Natural killer cell (primary cell): ENCODE results near the gene VSTM2B. TPM values are rescaled to one million over a fixed set of nuclear protein-coding genes. Genes with fewer than 3 reads are reported as not detected.

ENCODE experiments used
- ATAC-seq, 3 donors: fragments of 150-1000 bp in 2 of 3; fragments of 200-7000 bp in 1 of 3; cut with Tn5 transposase; 1 replicate in 1 of 3; 2 replicates in 2 of 3; pipeline ENCODE4 v1.10.0; 2021; ENCODE audit warnings: mild to moderate bottlenecking in 2 of 3, moderate library complexity in 2 of 3
- DNase-seq, 2 donors: peaks; one replicate each; pipeline versions ENCODE4 v3.0.0 to v3.0.0-alpha.2; 2013 to 2021; ENCODE audit warnings: mixed read lengths in 1 of 2
- H3K27ac ChIP-seq: one replicate; pipeline ENCODE4 v1.5.1; 2013; ENCODE audit warnings: mild to moderate bottlenecking, low read length
- H3K27me3 ChIP-seq: one replicate; pipeline ENCODE4 v1.6.1; 2013; ENCODE audit warnings: low read length; ENCODE audit not compliant: control insufficient read depth, insufficient read depth
- H3K36me3 ChIP-seq: one replicate; pipeline ENCODE4 v1.6.1; 2013; ENCODE audit warnings: low read length; ENCODE audit not compliant: control insufficient read depth, insufficient read depth
- H3K4me1 ChIP-seq: one replicate; pipeline ENCODE4 v1.6.1; 2013; ENCODE audit warnings: low read length; ENCODE audit not compliant: control insufficient read depth, insufficient read depth
- H3K4me3 ChIP-seq: one replicate; pipeline ENCODE4 v1.5.1; 2013; ENCODE audit warnings: low read length
- H3K9me3 ChIP-seq: one replicate; pipeline ENCODE4 v1.6.1; 2013; ENCODE audit warnings: low read length; ENCODE audit not compliant: control insufficient read depth, insufficient read depth
- H3K27ac Mint-ChIP-seq, 2 donors: one replicate each; pipeline ENCODE4 v1.8.0; 2022; ENCODE audit warnings: mild to moderate bottlenecking in 2 of 2, mixed read lengths in 2 of 2, moderate library complexity in 1 of 2
- H3K27me3 Mint-ChIP-seq, 2 donors: one replicate each; pipeline ENCODE4 v1.8.0; 2022; ENCODE audit warnings: low read depth in 2 of 2, mixed read lengths in 2 of 2
- H3K36me3 Mint-ChIP-seq: one replicate; pipeline ENCODE4 v1.8.0; 2022; ENCODE audit warnings: mixed read lengths
- H3K4me1 Mint-ChIP-seq, 2 donors: one replicate each; pipeline ENCODE4 v1.8.0; 2022; ENCODE audit warnings: mixed read lengths in 2 of 2
- H3K4me3 Mint-ChIP-seq: one replicate; pipeline ENCODE4 v1.8.0; 2022; ENCODE audit warnings: mild to moderate bottlenecking, moderate library complexity, mixed read lengths
- H3K9me3 Mint-ChIP-seq, 2 donors: one replicate each; pipeline ENCODE4 v1.8.0; 2022; ENCODE audit warnings: mixed read lengths in 2 of 2
- CTCF ChIP-seq: fragments of 200-600 bp; IDR thresholded peaks from one replicate; pipeline ENCODE4 v1.8.0; 2022; ENCODE audit warnings: antibody characterized with exemption
- WGBS: methylation state at CpG from one replicate; pipeline ENCODE4 v1.1.7; 2013; ENCODE audit warnings: missing lambda C conversion rate; ENCODE audit not compliant: insufficient coverage; 5-methylcytosine and 5-hydroxymethylcytosine counted together
- intact Hi-C: fragments of 100-400 bp; cut with micrococcal nuclease; formaldehyde crosslinking; loops from one replicate; pipeline ENCODE4 v1.14.2; 2022
- total RNA-seq, 4 donors: library from RNA; stranded (reverse); fragments of 120-200 nt in 1 of 4; gene quantifications; one replicate each; pipeline versions ENCODE4 v1.2.3 to v1.2.4, GENCODE V29; 2013 to 2022

Gene VSTM2B
- total RNA-seq, 3 donors from 2014 or later (not counting 1 experiment from before 2014, with no cell fraction given), result not detected

- Histone ChIP-seq H3K36me3 (no peaks in the 10 kb centered on the region), H3K4me1 (no peaks in the 10 kb centered on the region), H3K9me3 (no peaks in the 10 kb centered on the region), H3K4me3 (no peak overlapping the region), H3K27me3 (no peaks in the 10 kb centered on the region), H3K27ac (no peak overlapping the region)
- ATAC-seq (no peak), DNase-seq (no peak)
- Mint-ChIP-seq H3K27me3 (peaks cover 14 to 25% of the 10 kb centered on the region in 2 donors), H3K27ac (no peak overlapping the region), H3K36me3 (no peaks in the 10 kb centered on the region), H3K4me3 (no peak overlapping the region), H3K9me3 (no peaks in the 10 kb centered on the region), H3K4me1 (no peaks in the 10 kb centered on the region)
- WGBS, result 71% methylated on average over 1 of the region's 1 CpG
- intact Hi-C loops, result no loop called here
- no peak for TF ChIP-seq CTCF
These were observed 17.6 kb upstream of the VSTM2B start for GRCh38 chr19:29508181-29508580.

DNA sequence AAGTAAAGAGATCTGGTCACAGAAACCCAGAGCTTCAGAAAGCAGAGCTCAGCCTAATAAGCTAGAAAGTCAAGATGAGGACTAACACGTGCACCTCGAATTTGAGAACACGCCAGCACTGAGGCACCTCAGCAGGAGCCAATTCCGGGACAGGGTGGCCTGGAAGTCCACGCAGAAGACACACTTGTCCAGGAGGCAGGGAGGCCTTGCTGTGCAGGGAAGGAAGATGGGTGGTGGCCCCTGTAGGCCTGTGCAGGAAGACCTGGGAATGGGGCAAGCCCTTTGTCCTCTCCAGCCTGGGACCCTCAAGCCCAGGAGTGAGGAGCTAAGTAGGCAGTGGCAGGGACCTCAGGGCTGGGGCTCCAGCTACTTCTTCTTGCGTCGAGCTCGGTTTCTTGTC is 16.3 kb upstream of the VSTM2B start:
- Histone ChIP-seq H3K27ac (no peak overlapping the region), H3K27me3 (no peaks in the 10 kb centered on the region), H3K9me3 (no peaks in the 10 kb centered on the region), H3K4me1 (no peaks in the 10 kb centered on the region), H3K36me3 (no peaks in the 10 kb centered on the region), H3K4me3 (no peak overlapping the region)
- TF ChIP-seq CTCF, result no peak
- Mint-ChIP-seq H3K27ac (no peak overlapping the region), H3K4me3 (no peak overlapping the region), H3K4me1 (no peaks in the 10 kb centered on the region), H3K27me3 (peaks cover 14 to 25% of the 10 kb centered on the region in 2 donors), H3K36me3 (no peaks in the 10 kb centered on the region), H3K9me3 (no peaks in the 10 kb centered on the region)
- intact Hi-C loops, result no loop called here
- ATAC-seq (no peak), DNase-seq (no peak)
- 86% methylated on average over 8 of the region's 8 CpGs for WGBS

DNA sequence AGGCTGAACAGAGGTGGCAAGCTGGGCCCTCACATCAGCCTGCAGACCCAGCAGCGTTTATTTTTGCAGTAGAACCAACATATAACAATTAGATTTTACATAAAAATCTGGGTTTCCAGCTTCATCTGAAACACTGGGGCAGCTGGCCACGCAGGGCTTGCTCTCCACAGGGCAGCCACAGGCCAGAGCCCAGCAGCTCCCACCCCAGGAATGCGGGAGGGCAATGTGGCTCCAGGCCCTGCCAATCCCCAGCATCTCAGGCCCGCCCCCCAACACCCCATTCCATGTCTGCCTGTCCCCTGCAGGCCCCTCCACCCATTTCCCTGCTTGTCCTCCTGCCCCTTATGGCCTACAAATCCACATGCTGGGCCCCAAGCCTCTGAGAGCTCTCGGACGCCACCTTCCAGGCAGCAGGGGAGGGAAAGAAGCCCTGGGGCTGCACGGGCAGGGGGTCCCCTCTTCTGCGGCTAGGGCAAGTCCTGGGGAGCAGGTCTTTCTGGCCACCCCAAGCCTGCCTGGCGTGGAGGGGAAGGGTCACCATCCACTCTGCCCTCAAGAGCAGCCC is 15.0 kb upstream of the VSTM2B start:
- ATAC-seq (no peak), DNase-seq (no peak)
- H3K36me3 Mint-ChIP-seq, result no peaks in the 10 kb centered on the region
- no peak overlapping the region for H3K27ac Mint-ChIP-seq
- no peak for TF ChIP-seq CTCF
- H3K9me3 Mint-ChIP-seq, result no peaks in the 10 kb centered on the region
- H3K9me3 ChIP-seq, result no peaks in the 10 kb centered on the region
- intact Hi-C loops, result no loop called here
- H3K4me3 Mint-ChIP-seq, result no peak overlapping the region
- H3K4me3 ChIP-seq, result no peak overlapping the region
- H3K27me3 Mint-ChIP-seq, result peaks cover 14 to 25% of the 10 kb centered on the region in 2 donors
- H3K4me1 ChIP-seq, result no peaks in the 10 kb centered on the region
- no peaks in the 10 kb centered on the region for H3K36me3 ChIP-seq
- no peaks in the 10 kb centered on the region for H3K27me3 ChIP-seq
- WGBS, result 72% methylated on average over 9 of the region's 9 CpGs
- no peak overlapping the region for H3K27ac ChIP-seq
- H3K4me1 Mint-ChIP-seq, result no peaks in the 10 kb centered on the region

- Histone ChIP-seq H3K36me3 (no peaks in the 10 kb centered on the region), H3K9me3 (no peaks in the 10 kb centered on the region), H3K4me3 (no peak overlapping the region), H3K27ac (no peak overlapping the region), H3K27me3 (no peaks in the 10 kb centered on the region), H3K4me1 (no peaks in the 10 kb centered on the region)
- H3K4me1 Mint-ChIP-seq, result no peaks in the 10 kb centered on the region
- H3K36me3 Mint-ChIP-seq, result no peaks in the 10 kb centered on the region
- H3K9me3 Mint-ChIP-seq, result no peaks in the 10 kb centered on the region
- H3K27ac Mint-ChIP-seq, result no peak overlapping the region
- no peak for DNase-seq
- WGBS, result 74% methylated on average over 3 of the region's 3 CpGs
- no peak for TF ChIP-seq CTCF
- no peak for ATAC-seq
- intact Hi-C loops, result no loop called here
- peaks cover 14 to 25% of the 10 kb centered on the region in 2 donors for H3K27me3 Mint-ChIP-seq
- no peak overlapping the region for H3K4me3 Mint-ChIP-seq
These were observed 14.0 kb upstream of the VSTM2B start for GRCh38 chr19:29511768-29512167.
